ENCODE data around the gene GPX3.

DNA sequence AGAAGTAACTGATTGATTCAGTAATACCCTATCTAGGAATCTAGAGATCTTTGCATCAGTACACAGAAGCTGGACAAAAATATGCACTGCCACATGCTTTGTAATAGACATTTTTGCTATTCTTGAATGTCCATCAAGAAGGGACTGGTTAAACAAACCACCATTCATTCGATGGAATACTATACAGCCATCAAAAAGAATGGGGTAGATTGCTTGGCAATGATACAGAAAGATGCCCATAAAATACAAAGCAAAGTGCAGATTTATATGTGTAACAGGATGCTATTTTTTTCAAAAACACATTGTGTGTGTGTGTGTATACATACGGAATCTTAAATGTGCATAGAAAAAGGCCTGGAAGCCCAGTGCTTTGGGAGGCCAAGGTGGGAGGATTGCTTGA, 52.9 kb downstream of the GPX3 start:
- TF ChIP-seq, protein P1, sequence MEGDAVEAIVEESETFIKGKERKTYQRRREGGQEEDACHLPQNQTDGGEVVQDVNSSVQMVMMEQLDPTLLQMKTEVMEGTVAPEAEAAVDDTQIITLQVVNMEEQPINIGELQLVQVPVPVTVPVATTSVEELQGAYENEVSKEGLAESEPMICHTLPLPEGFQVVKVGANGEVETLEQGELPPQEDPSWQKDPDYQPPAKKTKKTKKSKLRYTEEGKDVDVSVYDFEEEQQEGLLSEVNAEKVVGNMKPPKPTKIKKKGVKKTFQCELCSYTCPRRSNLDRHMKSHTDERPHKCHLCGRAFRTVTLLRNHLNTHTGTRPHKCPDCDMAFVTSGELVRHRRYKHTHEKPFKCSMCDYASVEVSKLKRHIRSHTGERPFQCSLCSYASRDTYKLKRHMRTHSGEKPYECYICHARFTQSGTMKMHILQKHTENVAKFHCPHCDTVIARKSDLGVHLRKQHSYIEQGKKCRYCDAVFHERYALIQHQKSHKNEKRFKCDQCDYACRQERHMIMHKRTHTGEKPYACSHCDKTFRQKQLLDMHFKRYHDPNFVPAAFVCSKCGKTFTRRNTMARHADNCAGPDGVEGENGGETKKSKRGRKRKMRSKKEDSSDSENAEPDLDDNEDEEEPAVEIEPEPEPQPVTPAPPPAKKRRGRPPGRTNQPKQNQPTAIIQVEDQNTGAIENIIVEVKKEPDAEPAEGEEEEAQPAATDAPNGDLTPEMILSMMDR (IDR thresholded peaks at IDR 0.05), result no peak
- TF ChIP-seq POLR2A (IDR thresholded peaks at IDR 0.05) (no peak), EP300 (IDR thresholded peaks at IDR 0.05) (no peak)
